CD14-positive monocyte (primary cell): ENCODE measurements around the gene NAA35. TPM values are rescaled to one million over a fixed set of nuclear protein-coding genes. Genes with fewer than 3 reads are reported as not detected.

Source experiments
- DNase-seq, 3 donors: peaks; one replicate each; pipeline ENCODE4 v3.0.0-alpha.2; 2011 to 2022
- H2AFZ ChIP-seq: 2 replicates; pipeline ENCODE4 v1.6.0; 2012; ENCODE audit warnings: mild to moderate bottlenecking, low read depth, low read length, inconsistent platforms; ENCODE audit not compliant: insufficient read depth, poor library complexity, severe bottlenecking
- H3K27ac ChIP-seq, 2 donors: 1 replicate in 1 of 2; 2 replicates in 1 of 2; pipeline ENCODE4 v1.5.1; 2012 to 2013; ENCODE audit warnings: low read length in 2 of 2, control low read depth in 1 of 2, inconsistent platforms in 1 of 2, low read depth in 1 of 2, mild to moderate bottlenecking in 1 of 2
- H3K27me3 ChIP-seq, 2 donors: one replicate each; pipeline versions ENCODE4 v1.6.0 to v1.6.1; 2011 to 2013; ENCODE audit warnings: low read length in 2 of 2; ENCODE audit not compliant: control insufficient read depth in 2 of 2, insufficient read depth in 2 of 2
- H3K36me3 ChIP-seq, 2 donors: replicated peaks in 1 of 2; 1 replicate in 1 of 2; 2 replicates in 1 of 2; pipeline versions ENCODE4 v1.5.1 to v1.6.1; 2012 to 2013; ENCODE audit warnings: low read length in 2 of 2, control low read depth in 1 of 2, inconsistent platforms in 1 of 2, mild to moderate bottlenecking in 1 of 2; ENCODE audit not compliant: insufficient read depth in 2 of 2, control insufficient read depth in 1 of 2
- H3K4me1 ChIP-seq, 2 donors: 1 replicate in 1 of 2; 2 replicates in 1 of 2; pipeline versions ENCODE4 v1.5.1 to v1.6.1; 2012 to 2013; ENCODE audit warnings: low read length in 2 of 2, control low read depth in 1 of 2, inconsistent platforms in 1 of 2, mild to moderate bottlenecking in 1 of 2, moderate library complexity in 1 of 2; ENCODE audit not compliant: insufficient read depth in 2 of 2, control insufficient read depth in 1 of 2
- H3K4me2 ChIP-seq: replicated peaks from 2 replicates; pipeline ENCODE3; 2012; ENCODE audit warnings: low read length, moderate library complexity, mild to moderate bottlenecking; ENCODE audit not compliant: poor library complexity, severe bottlenecking; ENCODE audit errors: extremely low read depth
- H3K4me3 ChIP-seq, 3 experiments: fragments of 200-600 bp in 1 of 3; sonication (generic) in 1 of 3; replicated peaks in 1 of 3; 1 replicate in 2 of 3; 2 replicates in 1 of 3; pipeline ENCODE4 v1.5.1; 2011 to 2013; ENCODE audit warnings: low read length in 3 of 3, mild to moderate bottlenecking in 3 of 3, control low read depth in 2 of 3, low read depth in 2 of 3, inconsistent platforms in 1 of 3, moderate library complexity in 1 of 3
- H3K79me2 ChIP-seq: 2 replicates; pipeline ENCODE4 v1.6.0; 2012; ENCODE audit warnings: mild to moderate bottlenecking, control low read depth, inconsistent platforms, low read length, moderate library complexity; ENCODE audit not compliant: insufficient read depth
- H3K9ac ChIP-seq: 2 replicates; pipeline ENCODE4 v1.6.0; 2017; ENCODE audit warnings: low read length, mild to moderate bottlenecking; ENCODE audit not compliant: insufficient read depth, poor library complexity, severe bottlenecking
- H3K9me3 ChIP-seq, 2 donors: replicated peaks in 1 of 2; 1 replicate in 1 of 2; 2 replicates in 1 of 2; pipeline versions ENCODE4 v1.5.1 to v1.6.1; 2012 to 2013; ENCODE audit warnings: low read length in 2 of 2, control low read depth in 1 of 2; ENCODE audit not compliant: control insufficient read depth in 1 of 2, insufficient read depth in 1 of 2
- H4K20me1 ChIP-seq: 2 replicates; pipeline ENCODE4 v1.6.0; 2012; ENCODE audit warnings: mild to moderate bottlenecking, low read length, control low read depth, moderate library complexity; ENCODE audit not compliant: insufficient read depth
- H3K27ac Mint-ChIP-seq, 7 donors: one replicate each; pipeline ENCODE4 v1.8.0; 2020; ENCODE audit warnings: mild to moderate bottlenecking in 7 of 7, mixed read lengths in 7 of 7, moderate library complexity in 6 of 7, inconsistent platforms in 2 of 7
- H3K27me3 Mint-ChIP-seq, 3 donors: one replicate each; pipeline ENCODE4 v1.8.0; 2021 to 2022; ENCODE audit warnings: low read depth in 3 of 3, mild to moderate bottlenecking in 3 of 3, mixed read lengths in 3 of 3, moderate library complexity in 3 of 3, inconsistent platforms in 1 of 3
- H3K36me3 Mint-ChIP-seq, 2 donors: one replicate each; pipeline ENCODE4 v1.8.0; 2020; ENCODE audit warnings: mixed read lengths in 2 of 2, inconsistent platforms in 1 of 2, mild to moderate bottlenecking in 1 of 2
- H3K4me1 Mint-ChIP-seq: one replicate; pipeline ENCODE4 v1.8.0; 2020; ENCODE audit warnings: mild to moderate bottlenecking, mixed read lengths
- H3K4me3 Mint-ChIP-seq, 2 donors: one replicate each; pipeline ENCODE4 v1.8.0; 2020; ENCODE audit warnings: mild to moderate bottlenecking in 2 of 2, mixed read lengths in 2 of 2, moderate library complexity in 1 of 2
- H3K9me3 Mint-ChIP-seq, 7 donors: one replicate each; pipeline ENCODE4 v1.8.0; 2020 to 2022; ENCODE audit warnings: mixed read lengths in 7 of 7, mild to moderate bottlenecking in 6 of 7, moderate library complexity in 6 of 7, inconsistent platforms in 2 of 7
- WGBS: methylation state at CpG from one replicate; pipeline ENCODE4 v1.1.5; 2013; ENCODE audit warnings: missing lambda C conversion rate; ENCODE audit not compliant: insufficient coverage; 5-methylcytosine and 5-hydroxymethylcytosine counted together
- intact Hi-C, 2 donors: fragments of 100-400 bp; cut with micrococcal nuclease; formaldehyde crosslinking; loops; one replicate each; pipeline versions ENCODE4 v1.15.0 to v1.15.1; 2023
- polyA minus RNA-seq: library from RNA; depleted of rRNA, polyadenylated mRNA; stranded (reverse); fragments of >200 nt; gene quantifications from 2 replicates; pipeline ENCODE4 v1.2.3, GENCODE V29; 2012
- polyA plus RNA-seq, 3 donors: library from polyadenylated mRNA; depleted of rRNA in 1 of 3; unstranded in 2 of 3; stranded (reverse) in 1 of 3; fragments of 300-500 nt in 2 of 3; fragments of >200 nt in 1 of 3; fragmentation: Illumina TruSeq in 2 of 3; gene quantifications; 1 replicate in 2 of 3; 2 replicates in 1 of 3; pipeline ENCODE4 v1.2.3, GENCODE V29; 2012 to 2021
- total RNA-seq, 12 experiments: library from RNA in 1 of 12; stranded (reverse) in 1 of 12; fragments of 120-200 nt in 1 of 12; gene quantifications; one replicate each; pipeline ENCODE4 v1.2.4 and lab custom pipeline; 2013 to 2026; ENCODE audit warnings: mixed read lengths in 6 of 12, inconsistent platforms in 1 of 12
- TF ChIP-seq, protein P1 (sequence below): fragments of 200-600 bp; IDR thresholded peaks from one replicate; pipeline ENCODE4 v1.8.0; 2022; ENCODE audit warnings: antibody characterized with exemption, mild to moderate bottlenecking

Gene NAA35
- 10.7 TPM for total RNA-seq (2013)
- polyA plus RNA-seq, result 1 to 10 TPM; 4.4 to 8.7 (median 5.6) TPM
- polyA minus RNA-seq, result 4.7 and 5.7 TPM in 2 replicates
- 19.6 to 41.9 (median 35.0) reads per million in 11 experiments for total RNA-seq (lab: John Stamatoyannopoulos, UW)

GRCh38 chr9:85940832-85941621, at the start of gene NAA35:
Gene NAA35 (plus strand): TSS chr9:85941146. CDS start chr9:85942160, 1,014 bp downstream.
- peak; percentile 99 for DNase-seq
- Mint-ChIP-seq H3K4me3 (peak within 1 kb of the TSS; percentile 85 to 92), H3K36me3 (peaks cover 13 to 16% of the 10 kb centered on the region in 2 donors), H3K9me3 (peaks cover 0 to 10% (median 0%) of the 10 kb centered on the region in 7 donors), H3K27ac (peak within 1 kb of the TSS; percentile 88 to 94 (median 93)), H3K27me3 (peaks cover 0 to 18% (median 6%) of the 10 kb centered on the region in 3 donors), H3K4me1 (peaks cover 10% of the 10 kb centered on the region)
- intact Hi-C loops, result loop anchor here (5.0 kb wide), 1 partner anchor 341 kb away; the partner anchor contains the start of gene ISCA1 (in 2 of the 2)
- peak within 1 kb of the TSS; percentile 73 to 83 (median 79) for H3K4me3 ChIP-seq
- peak within 1 kb of the TSS; percentile 66 to 77 for H3K27ac ChIP-seq
- peaks cover 9 to 12% of the 10 kb centered on the region in 2 donors for H3K4me1 ChIP-seq
- peak within 1 kb of the TSS; percentile 84 for H3K4me2 ChIP-seq
- H3K9ac ChIP-seq, result peak within 1 kb of the TSS; percentile 84
- 0% methylated on average over 93 of the region's 93 CpGs for WGBS
- TF ChIP-seq, protein P1, sequence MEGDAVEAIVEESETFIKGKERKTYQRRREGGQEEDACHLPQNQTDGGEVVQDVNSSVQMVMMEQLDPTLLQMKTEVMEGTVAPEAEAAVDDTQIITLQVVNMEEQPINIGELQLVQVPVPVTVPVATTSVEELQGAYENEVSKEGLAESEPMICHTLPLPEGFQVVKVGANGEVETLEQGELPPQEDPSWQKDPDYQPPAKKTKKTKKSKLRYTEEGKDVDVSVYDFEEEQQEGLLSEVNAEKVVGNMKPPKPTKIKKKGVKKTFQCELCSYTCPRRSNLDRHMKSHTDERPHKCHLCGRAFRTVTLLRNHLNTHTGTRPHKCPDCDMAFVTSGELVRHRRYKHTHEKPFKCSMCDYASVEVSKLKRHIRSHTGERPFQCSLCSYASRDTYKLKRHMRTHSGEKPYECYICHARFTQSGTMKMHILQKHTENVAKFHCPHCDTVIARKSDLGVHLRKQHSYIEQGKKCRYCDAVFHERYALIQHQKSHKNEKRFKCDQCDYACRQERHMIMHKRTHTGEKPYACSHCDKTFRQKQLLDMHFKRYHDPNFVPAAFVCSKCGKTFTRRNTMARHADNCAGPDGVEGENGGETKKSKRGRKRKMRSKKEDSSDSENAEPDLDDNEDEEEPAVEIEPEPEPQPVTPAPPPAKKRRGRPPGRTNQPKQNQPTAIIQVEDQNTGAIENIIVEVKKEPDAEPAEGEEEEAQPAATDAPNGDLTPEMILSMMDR, result no peak
- H3K79me2 ChIP-seq, result peaks cover 39% of the 10 kb centered on the region
- peaks cover 23 to 32% of the 10 kb centered on the region in 2 donors for H3K36me3 ChIP-seq
- no peaks in the 10 kb centered on the region for H4K20me1 ChIP-seq
- H2AFZ ChIP-seq, result peak within 1 kb of the TSS; percentile 95
- no peaks in the 10 kb centered on the region for H3K27me3 ChIP-seq
- H3K9me3 ChIP-seq, result no peaks in the 10 kb centered on the region

- Histone ChIP-seq H3K9ac (no peak overlapping the region), H3K4me1 (no peaks in the 10 kb centered on the region), H3K79me2 (no peaks in the 10 kb centered on the region), H3K27me3 (no peaks in the 10 kb centered on the region), H3K27ac (no peak overlapping the region), H4K20me1 (no peaks in the 10 kb centered on the region), H3K4me2 (no peak overlapping the region), H3K36me3 (no peaks in the 10 kb centered on the region), H3K4me3 (no peak overlapping the region), H2AFZ (no peak overlapping the region), H3K9me3 (peaks cover 0 to 4% of the 10 kb centered on the region in 2 donors)
- no peaks in the 10 kb centered on the region for H3K27me3 Mint-ChIP-seq
- H3K4me1 Mint-ChIP-seq, result peaks cover under 1% of the 10 kb centered on the region
- WGBS, result no CpG with 5 or more reads among the region's 1 CpG
- H3K36me3 Mint-ChIP-seq, result no peaks in the 10 kb centered on the region
- TF ChIP-seq, protein P1, result no peak
- H3K27ac Mint-ChIP-seq, result no peak overlapping the region
- no peak overlapping the region for H3K4me3 Mint-ChIP-seq
- DNase-seq, result no peak
- intact Hi-C loops, result no loop called here
- H3K9me3 Mint-ChIP-seq, result peaks cover 0 to 9% (median 2%) of the 10 kb centered on the region in 7 donors
These were observed 48.5 kb upstream of the NAA35 start for GRCh38 chr9:85892401-85892800.
